Fibroblast of pulmonary artery (primary cell): ENCODE measurements around the gene NOD2.

Experiments
- DNase-seq: peaks from one replicate; pipeline ENCODE4 v3.0.0-alpha.2; 2010; ENCODE audit warnings: low read depth
- H3K4me3 ChIP-seq: replicated peaks from 2 replicates; pipeline ENCODE4 v1.5.1; 2011; ENCODE audit warnings: low read depth, mild to moderate bottlenecking, control low read depth, low read length, moderate library complexity
- TF ChIP-seq, protein P1 (sequence below): IDR thresholded peaks from 2 replicates; pipeline ENCODE4 v1.5.1; 2011; ENCODE audit warnings: mild to moderate bottlenecking, control low read depth, low read length, inconsistent platforms; ENCODE audit errors: missing control alignments

Gene NOD2

DNA sequence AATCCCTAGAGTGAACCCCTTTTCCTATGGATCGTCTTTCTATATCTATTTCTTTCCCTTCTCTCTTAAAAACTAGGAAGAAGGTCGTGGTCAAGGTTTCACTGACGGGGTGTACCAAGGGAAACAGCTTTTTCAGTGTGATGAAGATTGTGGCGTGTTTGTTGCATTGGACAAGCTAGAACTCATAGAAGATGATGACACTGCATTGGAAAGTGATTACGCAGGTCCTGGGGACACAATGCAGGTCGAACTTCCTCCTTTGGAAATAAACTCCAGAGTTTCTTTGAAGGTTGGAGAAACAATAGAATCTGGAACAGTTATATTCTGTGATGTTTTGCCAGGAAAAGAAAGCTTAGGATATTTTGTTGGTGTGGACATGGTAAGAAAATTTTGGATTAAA lies 58.1 kb downstream of the NOD2 start:
- H3K4me3 ChIP-seq, result no peak overlapping the region
- DNase-seq, result no peak
- TF ChIP-seq, protein P1, sequence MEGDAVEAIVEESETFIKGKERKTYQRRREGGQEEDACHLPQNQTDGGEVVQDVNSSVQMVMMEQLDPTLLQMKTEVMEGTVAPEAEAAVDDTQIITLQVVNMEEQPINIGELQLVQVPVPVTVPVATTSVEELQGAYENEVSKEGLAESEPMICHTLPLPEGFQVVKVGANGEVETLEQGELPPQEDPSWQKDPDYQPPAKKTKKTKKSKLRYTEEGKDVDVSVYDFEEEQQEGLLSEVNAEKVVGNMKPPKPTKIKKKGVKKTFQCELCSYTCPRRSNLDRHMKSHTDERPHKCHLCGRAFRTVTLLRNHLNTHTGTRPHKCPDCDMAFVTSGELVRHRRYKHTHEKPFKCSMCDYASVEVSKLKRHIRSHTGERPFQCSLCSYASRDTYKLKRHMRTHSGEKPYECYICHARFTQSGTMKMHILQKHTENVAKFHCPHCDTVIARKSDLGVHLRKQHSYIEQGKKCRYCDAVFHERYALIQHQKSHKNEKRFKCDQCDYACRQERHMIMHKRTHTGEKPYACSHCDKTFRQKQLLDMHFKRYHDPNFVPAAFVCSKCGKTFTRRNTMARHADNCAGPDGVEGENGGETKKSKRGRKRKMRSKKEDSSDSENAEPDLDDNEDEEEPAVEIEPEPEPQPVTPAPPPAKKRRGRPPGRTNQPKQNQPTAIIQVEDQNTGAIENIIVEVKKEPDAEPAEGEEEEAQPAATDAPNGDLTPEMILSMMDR, result no peak

DNA sequence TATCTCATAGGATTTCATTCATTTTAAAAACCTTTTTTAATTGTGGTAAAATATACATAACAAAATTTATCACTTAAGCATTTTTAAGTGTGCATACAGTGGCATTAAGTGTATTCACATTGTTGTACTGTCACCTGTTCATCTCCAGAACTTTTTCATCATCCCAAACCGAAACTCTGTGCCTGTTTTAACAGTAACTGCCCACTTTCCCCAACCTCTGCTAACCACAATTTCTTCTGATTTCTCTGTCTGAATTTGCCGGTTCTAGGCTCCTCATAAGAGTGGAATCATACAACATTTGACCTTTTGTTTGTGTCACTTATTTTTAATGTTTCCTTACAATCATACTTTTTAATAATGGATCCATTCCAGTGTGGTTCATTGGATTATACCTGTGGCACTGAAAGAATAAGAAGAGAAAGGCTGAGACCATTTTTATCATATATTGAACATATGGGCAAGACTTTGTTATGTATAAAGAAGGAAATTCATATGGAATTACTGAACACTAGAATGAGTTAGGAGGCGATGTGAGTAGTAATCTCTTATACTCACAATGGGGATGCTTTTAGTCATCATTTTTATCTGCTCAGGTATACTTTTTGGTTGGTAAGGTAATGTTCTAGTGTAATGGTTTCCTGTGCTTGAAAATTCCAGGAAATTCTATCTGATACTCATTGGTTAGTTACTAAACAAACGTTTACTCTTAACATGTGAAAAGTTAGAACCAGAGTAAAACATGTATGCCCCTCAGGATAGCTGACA lies 59.2 kb downstream of the NOD2 start:
- TF ChIP-seq, protein P1, result no peak
- H3K4me3 ChIP-seq, result no peak overlapping the region
- no peak for DNase-seq

DNA sequence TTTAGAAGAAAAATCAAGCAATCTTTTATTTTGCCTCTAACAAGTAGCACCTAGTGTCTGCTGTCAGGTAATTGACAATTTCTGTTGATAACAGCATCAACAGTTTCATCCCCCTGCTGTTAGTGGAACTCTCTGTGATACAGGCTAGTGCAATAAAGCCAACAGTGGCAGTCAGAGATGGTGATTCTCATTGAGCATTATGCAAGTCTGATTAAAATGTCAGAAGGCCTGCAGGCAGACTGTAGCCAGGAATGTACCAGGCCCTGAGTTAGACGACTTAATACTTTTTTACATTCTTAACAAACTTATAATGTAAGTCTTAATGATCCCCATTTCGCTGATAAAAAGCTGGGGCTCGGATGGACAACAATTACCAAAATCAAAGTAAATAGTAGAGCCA lies 63.1 kb downstream of the NOD2 start:
- TF ChIP-seq, protein P1, result no peak
- DNase-seq, result no peak
- H3K4me3 ChIP-seq, result no peak overlapping the region

DNA sequence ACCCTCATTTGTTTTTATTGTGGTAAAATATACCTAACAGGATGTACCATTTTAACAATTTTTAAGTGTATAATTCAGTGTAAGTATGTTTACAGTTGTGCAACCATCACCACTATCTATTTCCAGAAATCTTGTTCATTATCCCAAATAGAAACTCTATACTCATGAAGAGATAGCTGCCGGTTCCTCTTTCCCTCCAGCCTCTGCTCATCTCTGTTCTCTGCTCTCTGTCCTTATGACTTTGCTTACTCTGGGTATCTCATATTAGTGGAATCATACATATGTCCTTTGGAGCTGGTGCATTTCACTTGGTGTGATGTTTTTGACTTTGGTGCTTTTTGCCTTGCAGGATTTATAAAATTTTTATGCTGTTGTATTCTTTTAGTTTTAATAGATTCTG lies 67.9 kb downstream of the NOD2 start:
- DNase-seq, result no peak
- TF ChIP-seq, protein P1, result no peak
- no peak overlapping the region for H3K4me3 ChIP-seq

DNA sequence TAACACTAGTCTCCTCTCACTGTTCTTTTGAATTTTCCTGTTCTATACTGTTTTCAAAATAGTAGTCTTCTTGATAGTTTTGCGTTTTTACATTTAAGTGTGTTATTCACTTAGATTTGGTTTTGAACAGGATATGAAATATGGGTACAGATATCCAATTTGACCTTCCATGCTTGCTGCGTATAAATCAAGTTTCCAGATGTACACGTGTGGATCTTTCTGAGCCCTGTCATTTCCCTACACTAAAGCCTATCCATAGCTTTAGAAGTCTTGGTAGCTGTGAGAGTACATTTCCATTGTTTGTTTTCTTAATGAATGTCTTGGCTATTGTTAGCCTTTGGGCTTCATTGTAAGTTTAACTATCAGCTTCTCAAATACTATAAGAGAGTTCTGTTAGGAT lies 68.8 kb downstream of the NOD2 start:
- H3K4me3 ChIP-seq, result no peak overlapping the region
- no peak for DNase-seq
- TF ChIP-seq, protein P1, result no peak

DNA sequence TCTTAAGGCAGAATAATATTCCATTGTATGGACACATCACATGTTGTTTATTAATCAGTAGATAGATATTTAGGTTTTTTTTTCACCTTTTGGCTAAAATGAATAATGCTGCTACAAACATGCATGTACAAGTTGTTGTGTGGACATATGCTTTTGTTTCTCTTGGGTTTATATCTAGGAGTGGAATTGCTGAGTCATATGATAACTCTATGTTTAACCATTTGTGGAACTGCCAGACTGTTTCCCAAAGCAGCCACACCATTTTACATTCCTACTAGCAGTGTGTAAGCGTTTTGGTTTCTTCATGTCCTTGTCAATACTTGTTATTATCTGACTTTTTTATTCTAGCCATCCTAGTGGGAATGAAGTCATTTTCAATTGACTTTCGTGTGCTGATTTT lies 69.8 kb downstream of the NOD2 start:
- H3K4me3 ChIP-seq, result no peak overlapping the region
- TF ChIP-seq, protein P1, result no peak
- peak; percentile 30 for DNase-seq

DNA sequence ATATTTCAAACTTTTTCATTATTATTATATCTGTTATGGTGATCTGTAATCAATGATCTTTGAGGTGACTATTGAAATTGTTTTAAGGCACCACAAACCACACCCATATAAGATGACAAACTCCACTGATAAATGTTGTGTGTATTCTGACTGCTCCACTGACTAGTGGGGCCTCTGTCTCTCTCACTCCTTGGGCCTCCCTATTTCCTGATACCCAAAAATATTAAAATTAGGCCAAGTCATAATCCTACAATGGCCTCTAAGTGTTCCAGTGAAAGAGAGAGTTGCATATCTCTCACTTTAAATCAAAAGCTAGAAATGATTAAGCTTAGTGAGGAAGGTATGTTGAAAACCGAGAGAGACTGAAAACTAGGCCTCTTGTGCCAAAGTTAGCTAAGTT lies 71.9 kb downstream of the NOD2 start:
- no peak for DNase-seq
- no peak overlapping the region for H3K4me3 ChIP-seq
- TF ChIP-seq, protein P1, result no peak
